Measurements from ENCODE around the gene GARIN5A. TPM values are rescaled to one million over a fixed set of nuclear protein-coding genes. Genes with fewer than 3 reads are reported as not detected.
A peak's percentile ranks its signal among the peaks of the same experiment; 100 is the strongest.

Gene GARIN5A
- total and polyA plus RNA-seq, 2 experiments from 2014 or later, result 5.0 to 10.4 TPM

GRCh38 chr19:50493171-50493570 is 16.5 kb upstream of the GARIN5A start:
- Histone ChIP-seq H3K4me2 (no peak overlapping the region), H3K36me3 (replicated peaks; ENCODE audit: insufficient read depth, low read depth) (no peaks in the 10 kb centered on the region), H3K27ac (no peak overlapping the region), H3K27me3 (peaks cover 18% of the 10 kb centered on the region), H3K4me1 (ENCODE audit: insufficient read depth) (no peaks in the 10 kb centered on the region), H4K20me1 (ENCODE audit: insufficient read depth, poor library complexity, severe bottlenecking) (no peaks in the 10 kb centered on the region), H3K79me2 (no peaks in the 10 kb centered on the region), H3K9me2 (replicated peaks; ENCODE audit: insufficient read depth) (no peaks in the 10 kb centered on the region), H2AFZ (no peak overlapping the region), H3K4me3 (no peak overlapping the region), H3K9me3 (ENCODE audit: low read depth) (no peaks in the 10 kb centered on the region)
- TF ChIP-seq EZH2 (IDR thresholded peaks at IDR 0.05; ENCODE audit: borderline replicate concordance), result no peak
- TF ChIP-seq CTCF (IDR thresholded peaks at IDR 0.05; ENCODE audit: poor library complexity), result no peak
- no peak for TF ChIP-seq EZH2phosphoT487 (IDR thresholded peaks at IDR 0.05; ENCODE audit: low read depth, severe bottlenecking, unreplicated experiment)
- no peak for DNase-seq (ENCODE audit: low spot score)
- 70% methylated on average over 7 of the region's 8 CpGs for WGBS (ENCODE audit: low lambda C conversion rate, missing lambda C conversion rate)

- Histone ChIP-seq H3K27ac (no peak overlapping the region), H4K20me1 (ENCODE audit: insufficient read depth, poor library complexity, severe bottlenecking) (no peaks in the 10 kb centered on the region), H3K36me3 (replicated peaks; ENCODE audit: insufficient read depth, low read depth) (no peaks in the 10 kb centered on the region), H3K9me3 (ENCODE audit: low read depth) (no peaks in the 10 kb centered on the region), H3K4me2 (peak overlapping the region; percentile 51), H3K79me2 (no peaks in the 10 kb centered on the region), H3K9me2 (replicated peaks; ENCODE audit: insufficient read depth) (no peaks in the 10 kb centered on the region), H3K27me3 (peaks cover 18% of the 10 kb centered on the region), H2AFZ (no peak overlapping the region), H3K4me3 (no peak overlapping the region), H3K4me1 (ENCODE audit: insufficient read depth) (no peaks in the 10 kb centered on the region)
- TF ChIP-seq CTCF (IDR thresholded peaks at IDR 0.05; ENCODE audit: poor library complexity) (no peak), EZH2phosphoT487 (IDR thresholded peaks at IDR 0.05; ENCODE audit: low read depth, severe bottlenecking, unreplicated experiment) (no peak), EZH2 (IDR thresholded peaks at IDR 0.05; ENCODE audit: borderline replicate concordance) (no peak)
- no peak for DNase-seq (ENCODE audit: low spot score)
- WGBS (ENCODE audit: low lambda C conversion rate, missing lambda C conversion rate), result 25% methylated on average over 9 of the region's 12 CpGs
These were observed 15.8 kb upstream of the GARIN5A start for GRCh38 chr19:50492303-50493052.

DNA sequence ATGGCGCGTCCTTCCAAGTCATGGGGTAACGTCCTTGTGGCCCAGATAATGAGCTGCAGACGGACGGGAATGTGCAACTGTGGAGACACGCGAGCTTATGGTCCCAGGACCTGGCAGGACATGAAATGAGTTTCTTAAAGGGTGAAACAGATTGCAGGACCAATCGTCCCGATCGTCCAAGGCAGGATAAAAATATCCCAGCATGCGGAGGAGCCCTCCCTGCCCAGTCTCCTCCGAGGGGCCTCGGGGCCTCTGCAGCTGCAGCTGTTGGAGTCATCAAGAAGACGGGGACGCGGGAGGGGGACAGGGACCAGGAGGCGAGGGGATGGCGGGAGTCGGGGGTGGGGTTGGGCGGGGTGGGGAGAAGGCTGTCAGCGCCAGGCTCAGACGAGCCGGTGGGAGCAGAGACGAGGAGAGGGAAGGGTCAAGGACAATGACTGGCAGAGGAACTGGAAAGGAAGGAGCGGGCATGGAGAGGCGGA is 14.4 kb upstream of the GARIN5A start:
- TF ChIP-seq CTCF (IDR thresholded peaks at IDR 0.05; ENCODE audit: poor library complexity), result no peak
- TF ChIP-seq EZH2phosphoT487 (IDR thresholded peaks at IDR 0.05; ENCODE audit: low read depth, severe bottlenecking, unreplicated experiment), result no peak
- TF ChIP-seq EZH2 (IDR thresholded peaks at IDR 0.05; ENCODE audit: borderline replicate concordance), result no peak

More for the DNA sequence above, 14.4 kb upstream of the GARIN5A start:
- peaks cover 16% of the 10 kb centered on the region for H3K27me3 ChIP-seq
- H3K4me2 ChIP-seq, result no peak overlapping the region
- no peak overlapping the region for H3K27ac ChIP-seq
- no peaks in the 10 kb centered on the region for H4K20me1 ChIP-seq (ENCODE audit: insufficient read depth, poor library complexity, severe bottlenecking)
- H2AFZ ChIP-seq, result no peak overlapping the region
- 71% methylated on average over 18 of the region's 26 CpGs for WGBS (ENCODE audit: low lambda C conversion rate, missing lambda C conversion rate)
- no peaks in the 10 kb centered on the region for H3K9me2 ChIP-seq (replicated peaks; ENCODE audit: insufficient read depth)
- no peaks in the 10 kb centered on the region for H3K9me3 ChIP-seq (ENCODE audit: low read depth)
- H3K36me3 ChIP-seq (replicated peaks; ENCODE audit: insufficient read depth, low read depth), result no peaks in the 10 kb centered on the region
- no peak for DNase-seq (ENCODE audit: low spot score)
- no peaks in the 10 kb centered on the region for H3K4me1 ChIP-seq (ENCODE audit: insufficient read depth)
- no peak overlapping the region for H3K4me3 ChIP-seq
- H3K79me2 ChIP-seq, result no peaks in the 10 kb centered on the region

Data from hepatocyte (in vitro differentiated cells).